Measurements from ENCODE around the gene AKT2. TPM values are rescaled to one million over a fixed set of nuclear protein-coding genes. Genes with fewer than 3 reads are reported as not detected.
"Not testable (repeated sequence)": the region's sequence is repeated elsewhere in the genome, so short reads cannot be mapped to it uniquely, and the experiment has no call there.

Gene AKT2
- total RNA-seq, 1 donor from 2014 or later: 197 TPM

DNA sequence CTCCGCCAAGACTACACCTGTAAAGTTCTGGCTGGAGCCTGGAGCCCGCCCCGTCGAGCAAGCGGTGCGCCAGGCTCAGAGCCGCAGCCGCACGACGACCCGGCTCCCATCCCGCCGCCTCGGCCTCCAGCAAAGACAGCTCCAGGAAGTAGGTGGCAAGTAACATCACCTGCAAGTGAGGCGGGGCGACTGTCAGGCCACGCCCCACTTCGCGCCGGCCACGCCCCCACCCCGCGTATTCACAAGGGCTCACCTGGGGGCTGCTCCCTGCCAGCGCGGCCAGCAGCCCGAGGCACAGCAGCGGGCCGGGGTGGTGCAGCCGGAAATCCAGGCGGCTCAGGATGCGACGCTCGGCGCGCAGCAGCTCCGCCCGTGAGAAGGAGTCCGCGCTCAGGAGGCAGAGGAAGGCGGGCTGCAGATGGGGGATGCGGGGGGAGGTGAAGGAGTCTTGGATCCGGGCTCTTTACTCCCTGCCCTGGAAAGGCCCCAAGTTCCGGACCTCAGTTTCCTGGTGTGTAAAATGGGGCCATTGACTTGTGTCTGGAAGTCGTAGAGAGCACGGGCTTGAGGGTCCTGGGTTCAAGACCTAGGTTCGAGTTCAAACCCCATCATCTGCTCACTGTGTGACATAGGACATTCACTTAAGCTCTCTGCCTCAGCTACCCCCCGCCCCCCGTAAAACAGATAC, 61.9 kb downstream of the AKT2 start:
- TF ChIP-seq, protein P1, sequence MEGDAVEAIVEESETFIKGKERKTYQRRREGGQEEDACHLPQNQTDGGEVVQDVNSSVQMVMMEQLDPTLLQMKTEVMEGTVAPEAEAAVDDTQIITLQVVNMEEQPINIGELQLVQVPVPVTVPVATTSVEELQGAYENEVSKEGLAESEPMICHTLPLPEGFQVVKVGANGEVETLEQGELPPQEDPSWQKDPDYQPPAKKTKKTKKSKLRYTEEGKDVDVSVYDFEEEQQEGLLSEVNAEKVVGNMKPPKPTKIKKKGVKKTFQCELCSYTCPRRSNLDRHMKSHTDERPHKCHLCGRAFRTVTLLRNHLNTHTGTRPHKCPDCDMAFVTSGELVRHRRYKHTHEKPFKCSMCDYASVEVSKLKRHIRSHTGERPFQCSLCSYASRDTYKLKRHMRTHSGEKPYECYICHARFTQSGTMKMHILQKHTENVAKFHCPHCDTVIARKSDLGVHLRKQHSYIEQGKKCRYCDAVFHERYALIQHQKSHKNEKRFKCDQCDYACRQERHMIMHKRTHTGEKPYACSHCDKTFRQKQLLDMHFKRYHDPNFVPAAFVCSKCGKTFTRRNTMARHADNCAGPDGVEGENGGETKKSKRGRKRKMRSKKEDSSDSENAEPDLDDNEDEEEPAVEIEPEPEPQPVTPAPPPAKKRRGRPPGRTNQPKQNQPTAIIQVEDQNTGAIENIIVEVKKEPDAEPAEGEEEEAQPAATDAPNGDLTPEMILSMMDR (IDR thresholded peaks at IDR 0.05; ENCODE audit: partially characterized antibody, unreplicated experiment): no peak
- Mint-ChIP-seq H3K36me3 (ENCODE audit: unreplicated experiment) (peaks cover 16% of the 10 kb centered on the region), H3K27me3 (ENCODE audit: unreplicated experiment) (peaks cover 36% of the 10 kb centered on the region), H3K4me3 (ENCODE audit: unreplicated experiment) (no peak overlapping the region), H3K4me1 (ENCODE audit: low read depth, unreplicated experiment) (peaks cover 4% of the 10 kb centered on the region), H3K9me3 (ENCODE audit: unreplicated experiment) (peaks cover 10% of the 10 kb centered on the region), H3K27ac (ENCODE audit: unreplicated experiment) (no peak overlapping the region)
- DNase-seq: no peak

DNA sequence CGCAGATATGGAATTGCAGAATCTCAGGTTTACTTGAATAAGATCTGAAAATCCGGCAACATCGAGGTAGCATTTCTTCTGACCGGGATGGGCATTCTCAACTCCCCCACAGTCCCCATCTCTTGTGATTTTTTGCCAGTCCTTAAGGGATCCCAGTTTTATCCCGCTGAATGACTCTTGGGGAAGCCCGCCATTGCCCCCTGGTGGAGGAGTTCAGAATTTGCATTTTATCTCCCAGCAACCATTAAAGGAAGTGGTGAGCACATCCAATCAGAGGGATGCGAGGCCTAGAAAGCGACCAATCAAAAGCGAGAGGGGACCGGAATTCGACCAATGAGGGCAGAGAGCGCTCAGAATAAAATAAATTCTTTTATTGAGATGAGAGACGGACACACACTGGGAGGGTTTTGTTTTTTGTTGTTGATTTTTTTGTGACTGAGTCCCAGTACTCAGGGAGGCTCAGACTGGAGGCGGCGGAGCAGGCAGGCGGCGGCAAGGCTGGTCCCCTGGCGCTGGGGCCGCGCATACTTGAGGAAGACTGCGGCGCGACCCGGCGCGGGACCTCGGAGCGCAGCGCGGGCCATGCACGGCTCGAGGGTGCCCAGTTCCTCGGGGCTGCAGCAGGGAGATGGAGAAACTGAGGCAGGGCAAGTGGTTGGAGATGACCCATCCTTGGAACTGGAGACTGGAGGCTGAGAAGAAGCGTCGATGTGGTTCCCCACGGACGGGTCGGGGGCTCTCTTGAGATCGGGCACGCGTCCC, 63.1 kb downstream of the AKT2 start:
- Mint-ChIP-seq H3K9me3 (ENCODE audit: unreplicated experiment) (peaks cover 10% of the 10 kb centered on the region), H3K27ac (ENCODE audit: unreplicated experiment) (no peak overlapping the region), H3K36me3 (ENCODE audit: unreplicated experiment) (peaks cover 16% of the 10 kb centered on the region), H3K4me1 (ENCODE audit: low read depth, unreplicated experiment) (peaks cover 4% of the 10 kb centered on the region), H3K4me3 (ENCODE audit: unreplicated experiment) (peak overlapping the region; percentile 5), H3K27me3 (ENCODE audit: unreplicated experiment) (peaks cover 33% of the 10 kb centered on the region)
- TF ChIP-seq, protein P1 (IDR thresholded peaks at IDR 0.05; ENCODE audit: partially characterized antibody, unreplicated experiment): peak; percentile 94
- peak; percentile 78 for DNase-seq

DNA sequence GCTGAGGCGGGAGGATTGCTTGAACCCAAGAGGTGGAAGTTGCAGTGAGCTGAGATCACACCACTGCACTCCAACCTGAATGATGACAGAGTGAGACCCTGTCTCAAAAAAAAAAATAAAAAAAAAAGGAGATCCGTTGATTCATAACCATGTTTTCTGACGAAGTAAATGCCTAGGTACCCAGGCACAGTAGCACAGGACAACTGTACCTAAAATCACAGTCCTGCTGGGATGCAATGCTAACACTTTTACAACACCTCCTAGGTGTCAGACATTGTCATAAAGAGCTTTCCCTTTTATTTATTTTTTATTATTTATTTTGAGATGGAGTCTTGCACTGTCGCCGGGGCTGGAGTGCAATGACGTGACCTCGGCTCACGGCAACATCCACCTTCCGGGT, 64.5 kb downstream of the AKT2 start:
- Mint-ChIP-seq H3K27ac (ENCODE audit: unreplicated experiment) (no peak overlapping the region), H3K4me3 (ENCODE audit: unreplicated experiment) (no peak overlapping the region)

DNA sequence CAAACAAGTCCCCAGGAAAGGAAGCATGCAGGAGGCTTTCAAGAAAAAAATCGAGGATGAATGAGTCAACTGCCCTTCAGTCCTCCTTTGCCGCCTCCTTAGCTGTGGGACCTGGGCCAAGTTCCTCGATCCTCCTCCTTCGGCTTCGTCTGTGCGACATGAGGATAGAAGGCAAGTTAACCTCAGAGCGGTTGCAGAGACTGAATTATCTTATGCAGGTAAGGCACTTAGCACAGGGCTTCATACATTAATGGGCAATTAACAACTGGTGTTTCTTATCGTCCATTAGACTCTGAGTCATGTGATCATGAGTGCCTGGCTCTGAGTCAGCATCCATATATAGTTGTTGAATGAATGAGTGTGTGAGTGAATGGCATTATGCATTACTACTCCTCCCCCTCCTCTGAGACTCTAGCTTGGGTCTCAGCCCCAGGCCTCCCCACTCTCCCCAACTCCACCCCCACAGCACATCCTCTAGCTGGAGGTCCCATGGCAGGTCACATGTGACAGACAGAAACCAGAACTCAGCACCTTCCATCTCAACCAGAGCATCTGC, 65.3 kb downstream of the AKT2 start:
- no peak for DNase-seq
- Mint-ChIP-seq H3K36me3 (ENCODE audit: unreplicated experiment) (peaks cover 9% of the 10 kb centered on the region), H3K27ac (ENCODE audit: unreplicated experiment) (no peak overlapping the region), H3K9me3 (ENCODE audit: unreplicated experiment) (peaks cover 8% of the 10 kb centered on the region), H3K4me1 (ENCODE audit: low read depth, unreplicated experiment) (peaks cover 1% of the 10 kb centered on the region), H3K27me3 (ENCODE audit: unreplicated experiment) (peaks cover 29% of the 10 kb centered on the region), H3K4me3 (ENCODE audit: unreplicated experiment) (peak overlapping the region; percentile 7)
- TF ChIP-seq, protein P1 (IDR thresholded peaks at IDR 0.05; ENCODE audit: partially characterized antibody, unreplicated experiment): no peak

More for the DNA sequence above, 64.5 kb downstream of the AKT2 start:
- no peak for DNase-seq
- Mint-ChIP-seq H3K9me3 (ENCODE audit: unreplicated experiment) (peaks cover 12% of the 10 kb centered on the region), H3K27me3 (ENCODE audit: unreplicated experiment) (peaks cover 35% of the 10 kb centered on the region), H3K36me3 (ENCODE audit: unreplicated experiment) (peaks cover 15% of the 10 kb centered on the region), H3K4me1 (ENCODE audit: low read depth, unreplicated experiment) (peaks cover 1% of the 10 kb centered on the region)
- TF ChIP-seq, protein P1 (IDR thresholded peaks at IDR 0.05; ENCODE audit: partially characterized antibody, unreplicated experiment): no peak

DNA sequence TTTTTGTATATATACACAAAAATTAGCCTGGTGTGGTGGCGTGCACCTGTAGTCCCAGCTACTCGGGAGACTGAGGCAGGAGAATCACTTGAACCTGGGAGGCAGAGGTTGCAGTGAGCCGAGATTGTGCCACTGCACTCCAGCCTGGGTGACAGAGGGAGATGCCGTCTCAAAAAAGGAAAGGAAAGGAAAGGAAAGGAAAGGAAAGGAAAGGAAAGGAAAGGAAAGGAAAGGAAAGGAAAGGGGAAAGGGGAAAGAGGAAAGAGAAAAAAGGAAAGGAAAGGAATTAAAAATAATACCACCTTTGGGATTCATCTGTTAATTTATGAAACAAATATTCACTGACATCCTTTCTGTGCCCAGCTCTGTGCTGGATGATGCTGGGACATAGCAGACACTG, 66.1 kb downstream of the AKT2 start:
- not testable (repeated sequence) for H3K36me3 Mint-ChIP-seq (ENCODE audit: unreplicated experiment); H3K4me3 Mint-ChIP-seq (ENCODE audit: unreplicated experiment); H3K27ac Mint-ChIP-seq (ENCODE audit: unreplicated experiment); H3K4me1 Mint-ChIP-seq (ENCODE audit: low read depth, unreplicated experiment); DNase-seq; H3K9me3 Mint-ChIP-seq (ENCODE audit: unreplicated experiment)
- H3K27me3 Mint-ChIP-seq (ENCODE audit: unreplicated experiment): peaks cover 25% of the 10 kb centered on the region

Data from glutamatergic neuron (in vitro differentiated cells).